Caco-2 (cell line): ENCODE data around the gene VWA3A. TPM values are rescaled to one million over a fixed set of nuclear protein-coding genes. Genes with fewer than 3 reads are reported as not detected.

ENCODE experiments used
- BruUV-seq: library from RNA; stranded (reverse); fragments of 400-500 nt; replicated peaks from 2 replicates; lab custom pipeline; 2021; lab: Mats Ljungman, UMichigan
- CTCF ChIA-PET: fragments of 300-600 bp; sonication (Branson Sonifier 250); formaldehyde crosslinking; loops from one replicate; lab custom pipeline; 2022; ENCODE audit warnings: antibody characterized with exemption; lab: Charles Lee
- POLR2A ChIA-PET: fragments of 300-600 bp; sonication (Branson Sonifier 250); formaldehyde crosslinking; loops from one replicate; lab custom pipeline; 2022; ENCODE audit warnings: antibody characterized with exemption; lab: Charles Lee
- DNase-seq, 2 experiments: peaks; one replicate each; pipeline versions ENCODE4 v3.0.0 to v3.0.0-alpha.2; 2020 to 2022
- H3K27me3 ChIP-seq: replicated peaks from 2 replicates; pipeline ENCODE4 v1.6.0; 2011; ENCODE audit warnings: low read length; ENCODE audit not compliant: control insufficient read depth, insufficient read depth
- H3K36me3 ChIP-seq: 2 replicates; pipeline ENCODE4 v1.5.1; 2011; ENCODE audit warnings: low read length; ENCODE audit not compliant: control insufficient read depth, insufficient read depth
- H3K4me1 ChIP-seq: fragments of 250-450 bp; sonication (Bioruptor Pico); 2 replicates; pipeline ENCODE4 v1.5.1; 2020; ENCODE audit warnings: mild to moderate bottlenecking
- H3K4me3 ChIP-seq: 2 replicates; pipeline ENCODE4 v1.5.1; 2011; ENCODE audit warnings: low read depth, mild to moderate bottlenecking, control low read depth, low read length
- H3K9me3 ChIP-seq: fragments of 250-450 bp; sonication (Bioruptor Pico); 2 replicates; pipeline ENCODE4 v1.5.1; 2020; ENCODE audit warnings: mild to moderate bottlenecking, moderate library complexity
- H3K27ac Mint-ChIP-seq: one replicate; pipeline ENCODE4 v1.8.0; 2022; ENCODE audit warnings: mixed read lengths; ENCODE audit not compliant: unreplicated experiment
- H3K27me3 Mint-ChIP-seq: one replicate; pipeline ENCODE4 v1.8.0; 2022; ENCODE audit warnings: mixed read lengths; ENCODE audit not compliant: insufficient read depth, unreplicated experiment
- H3K36me3 Mint-ChIP-seq: one replicate; pipeline ENCODE4 v1.8.0; 2022; ENCODE audit warnings: mild to moderate bottlenecking, mixed read lengths; ENCODE audit not compliant: insufficient read depth, unreplicated experiment
- H3K4me1 Mint-ChIP-seq: one replicate; pipeline ENCODE4 v1.8.0; 2022; ENCODE audit warnings: low read depth, mixed read lengths; ENCODE audit not compliant: unreplicated experiment
- H3K4me3 Mint-ChIP-seq: one replicate; pipeline ENCODE4 v1.8.0; 2022; ENCODE audit warnings: mild to moderate bottlenecking, moderate library complexity, mixed read lengths; ENCODE audit not compliant: unreplicated experiment
- H3K9me3 Mint-ChIP-seq: one replicate; pipeline ENCODE4 v1.8.0; 2022; ENCODE audit warnings: mixed read lengths; ENCODE audit not compliant: unreplicated experiment
- intact Hi-C: fragments of 100-400 bp; cut with micrococcal nuclease; formaldehyde crosslinking; loops from one replicate; pipeline ENCODE4 v1.10.0; 2022; ENCODE audit not compliant: unreplicated experiment
- total RNA-seq: library from RNA; stranded (reverse); gene quantifications from 2 replicates; pipeline ENCODE4 v1.2.3, GENCODE V29; 2022
- TF ChIP-seq, protein P1 (sequence below), 2 experiments: fragments of 200-600 bp in 1 of 2; IDR thresholded peaks; 1 replicate in 1 of 2; 2 replicates in 1 of 2; pipeline versions ENCODE4 v1.5.1 to v1.8.0; 2011 to 2022; ENCODE audit warnings: antibody characterized with exemption in 1 of 2, control low read depth in 1 of 2, inconsistent platforms in 1 of 2, low read depth in 1 of 2, low read length in 1 of 2, mild to moderate bottlenecking in 1 of 2, moderate library complexity in 1 of 2; ENCODE audit not compliant: insufficient read depth in 1 of 2, severe bottlenecking in 1 of 2, unreplicated experiment in 1 of 2

VWA3A gene
- total RNA-seq, 1 experiment from 2014 or later: not detected

DNA sequence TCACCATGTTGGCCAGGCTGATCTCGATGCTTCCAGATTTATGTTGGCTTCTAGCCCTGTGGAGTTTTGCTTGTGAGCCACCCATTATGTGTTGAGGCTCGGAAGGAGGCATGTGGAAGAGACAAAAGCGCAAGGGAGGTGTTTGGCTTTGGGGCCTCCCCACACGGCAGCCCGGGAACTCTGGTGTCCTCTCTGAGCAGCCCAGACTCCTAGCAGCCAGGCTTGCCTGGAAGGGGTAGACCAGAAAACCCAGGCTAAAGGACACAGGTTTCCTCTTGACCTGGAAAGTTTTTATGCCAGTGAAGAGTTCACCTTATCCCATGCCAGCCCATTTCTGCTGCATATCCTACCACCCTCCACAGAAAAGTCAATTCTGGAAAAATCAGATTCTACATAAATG lies 91.0 kb downstream of the VWA3A start:
- ChIA-PET POLR2A (no interaction called here), CTCF (interaction anchor here (1.0 kb wide), 1 partner anchor 28 kb away, joined by 3 read pairs; no protein-coding TSS in a partner anchor)
- Mint-ChIP-seq H3K27ac (no peak overlapping the region), H3K27me3 (no peaks in the 10 kb centered on the region), H3K4me3 (no peak overlapping the region), H3K4me1 (no peaks in the 10 kb centered on the region), H3K9me3 (no peaks in the 10 kb centered on the region), H3K36me3 (no peaks in the 10 kb centered on the region)
- TF ChIP-seq, protein P1, sequence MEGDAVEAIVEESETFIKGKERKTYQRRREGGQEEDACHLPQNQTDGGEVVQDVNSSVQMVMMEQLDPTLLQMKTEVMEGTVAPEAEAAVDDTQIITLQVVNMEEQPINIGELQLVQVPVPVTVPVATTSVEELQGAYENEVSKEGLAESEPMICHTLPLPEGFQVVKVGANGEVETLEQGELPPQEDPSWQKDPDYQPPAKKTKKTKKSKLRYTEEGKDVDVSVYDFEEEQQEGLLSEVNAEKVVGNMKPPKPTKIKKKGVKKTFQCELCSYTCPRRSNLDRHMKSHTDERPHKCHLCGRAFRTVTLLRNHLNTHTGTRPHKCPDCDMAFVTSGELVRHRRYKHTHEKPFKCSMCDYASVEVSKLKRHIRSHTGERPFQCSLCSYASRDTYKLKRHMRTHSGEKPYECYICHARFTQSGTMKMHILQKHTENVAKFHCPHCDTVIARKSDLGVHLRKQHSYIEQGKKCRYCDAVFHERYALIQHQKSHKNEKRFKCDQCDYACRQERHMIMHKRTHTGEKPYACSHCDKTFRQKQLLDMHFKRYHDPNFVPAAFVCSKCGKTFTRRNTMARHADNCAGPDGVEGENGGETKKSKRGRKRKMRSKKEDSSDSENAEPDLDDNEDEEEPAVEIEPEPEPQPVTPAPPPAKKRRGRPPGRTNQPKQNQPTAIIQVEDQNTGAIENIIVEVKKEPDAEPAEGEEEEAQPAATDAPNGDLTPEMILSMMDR (IDR thresholded peaks at IDR 0.05; ENCODE audit: insufficient read depth in 1 of 2, low read depth in 1 of 2, low read length in 1 of 2, severe bottlenecking in 1 of 2, unreplicated experiment in 1 of 2): no peak
- no peak for DNase-seq
- H3K27me3 ChIP-seq: no peaks in the 10 kb centered on the region
- H3K4me1 ChIP-seq: no peaks in the 10 kb centered on the region
- H3K36me3 ChIP-seq: no peaks in the 10 kb centered on the region
- intact Hi-C loops: no loop called here
- BruUV-seq: no TSS peak
- no peak overlapping the region for H3K4me3 ChIP-seq
- H3K9me3 ChIP-seq: no peaks in the 10 kb centered on the region

DNA sequence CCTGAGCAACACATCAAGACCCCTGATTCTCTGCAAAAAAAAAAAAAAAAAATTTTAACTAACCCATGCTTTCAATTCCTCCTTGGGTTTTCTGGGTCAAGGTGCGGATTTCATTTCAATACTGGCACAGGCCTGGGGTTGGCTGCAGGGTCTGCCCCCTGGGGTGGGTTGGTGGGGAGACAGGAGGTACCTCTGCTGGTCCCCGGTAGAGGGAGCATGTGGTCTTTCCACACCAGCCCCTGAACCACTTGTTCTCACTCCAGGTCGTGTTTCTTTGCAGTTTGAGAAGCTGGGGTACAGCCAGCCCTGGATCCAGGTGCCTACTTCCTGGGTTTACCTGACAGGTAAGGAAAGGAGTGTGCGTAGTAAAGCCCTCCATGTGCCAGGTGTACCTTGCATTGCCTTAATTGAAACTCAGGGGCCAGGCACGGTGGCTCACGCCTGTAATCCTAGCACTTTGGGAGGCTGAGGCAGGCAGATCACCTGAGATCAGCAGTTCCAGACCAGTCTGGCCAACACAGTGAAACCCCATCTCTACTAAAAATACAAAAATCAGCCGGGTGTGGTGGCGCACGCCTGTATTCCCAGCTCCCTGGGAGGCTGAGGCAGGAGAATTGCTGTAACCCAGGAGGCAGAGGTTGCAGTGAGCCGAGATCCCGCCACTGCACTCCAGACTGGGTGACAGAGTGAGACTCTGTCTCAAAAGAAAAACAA lies 91.7 kb downstream of the VWA3A start:
- H3K4me3 Mint-ChIP-seq: no peak overlapping the region
- no TSS peak for BruUV-seq
- Histone ChIP-seq H3K27me3 (no peaks in the 10 kb centered on the region), H3K9me3 (no peaks in the 10 kb centered on the region), H3K4me1 (no peaks in the 10 kb centered on the region), H3K36me3 (no peaks in the 10 kb centered on the region), H3K4me3 (no peak overlapping the region)
- H3K36me3 Mint-ChIP-seq: no peaks in the 10 kb centered on the region
- no peaks in the 10 kb centered on the region for H3K27me3 Mint-ChIP-seq
- ChIA-PET CTCF (interaction anchor here (0.7 to 1.0 kb wide), 4 partner anchors 10 to 107 kb away, joined by 3 to 5 read pairs (median 4); no protein-coding TSS in a partner anchor), POLR2A (no interaction called here)
- TF ChIP-seq, protein P1 (IDR thresholded peaks at IDR 0.05; ENCODE audit: insufficient read depth in 1 of 2, low read depth in 1 of 2, low read length in 1 of 2, severe bottlenecking in 1 of 2, unreplicated experiment in 1 of 2): peak in 1 of 2 experiments; percentile 57
- H3K27ac Mint-ChIP-seq: no peak overlapping the region
- H3K9me3 Mint-ChIP-seq: no peaks in the 10 kb centered on the region
- no peaks in the 10 kb centered on the region for H3K4me1 Mint-ChIP-seq
- intact Hi-C loops: no loop called here
- peak in 1 of 2 experiments; percentile 42 for DNase-seq

DNA sequence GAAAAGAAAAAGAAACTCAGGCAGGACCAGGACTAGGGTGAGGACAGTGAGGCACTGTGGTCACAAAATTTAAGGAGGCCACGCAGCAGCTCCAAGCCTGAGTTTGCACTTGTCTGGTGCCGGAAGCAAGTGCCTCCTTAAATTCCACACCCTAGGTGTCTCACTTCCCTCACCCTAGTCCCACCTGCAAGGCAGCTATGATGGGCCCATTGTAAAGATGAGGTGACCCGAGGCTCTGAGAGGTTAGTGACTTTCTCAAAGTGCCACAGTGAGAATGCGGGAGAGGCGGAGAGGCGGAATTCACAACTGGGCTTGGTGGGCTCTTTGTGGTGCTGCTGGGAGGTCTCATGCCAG lies 92.3 kb downstream of the VWA3A start:
- H3K27me3 Mint-ChIP-seq: no peaks in the 10 kb centered on the region
- Histone ChIP-seq H3K4me1 (no peaks in the 10 kb centered on the region), H3K27me3 (no peaks in the 10 kb centered on the region), H3K36me3 (no peaks in the 10 kb centered on the region), H3K9me3 (no peaks in the 10 kb centered on the region), H3K4me3 (no peak overlapping the region)
- BruUV-seq: no TSS peak
- ChIA-PET POLR2A (no interaction called here), CTCF (interaction anchor here (0.8 to 1.0 kb wide), 2 partner anchors 29 to 107 kb away, joined by 3 to 5 read pairs; no protein-coding TSS in a partner anchor)
- TF ChIP-seq, protein P1 (IDR thresholded peaks at IDR 0.05; ENCODE audit: insufficient read depth in 1 of 2, low read depth in 1 of 2, low read length in 1 of 2, severe bottlenecking in 1 of 2, unreplicated experiment in 1 of 2): no peak
- no peaks in the 10 kb centered on the region for H3K36me3 Mint-ChIP-seq
- no peaks in the 10 kb centered on the region for H3K4me1 Mint-ChIP-seq
- no peaks in the 10 kb centered on the region for H3K9me3 Mint-ChIP-seq
- intact Hi-C loops: no loop called here
- DNase-seq: no peak
- H3K27ac Mint-ChIP-seq: no peak overlapping the region
- H3K4me3 Mint-ChIP-seq: no peak overlapping the region
